Mucosa of stomach (tissue), 1 donor: ENCODE data around the gene NCKAP5.

Source experiments
- H3K27me3 ChIP-seq: one replicate; pipeline ENCODE4 v1.7.0; 2013; ENCODE audit warnings: mild to moderate bottlenecking, low read length; ENCODE audit not compliant: control insufficient read depth, insufficient read depth
- H3K36me3 ChIP-seq: one replicate; pipeline ENCODE4 v1.7.0; 2013; ENCODE audit warnings: low read length; ENCODE audit not compliant: control insufficient read depth, insufficient read depth
- H3K4me1 ChIP-seq: one replicate; pipeline ENCODE4 v1.7.0; 2013; ENCODE audit warnings: mild to moderate bottlenecking, low read length; ENCODE audit not compliant: control insufficient read depth, insufficient read depth
- H3K4me3 ChIP-seq: one replicate; pipeline ENCODE4 v1.7.0; 2013; ENCODE audit warnings: low read length
- H3K9ac ChIP-seq: one replicate; pipeline ENCODE4 v1.7.0; 2013; ENCODE audit warnings: mild to moderate bottlenecking, low read length, moderate library complexity
- H3K9me3 ChIP-seq: one replicate; pipeline ENCODE4 v1.7.0; 2013; ENCODE audit warnings: mild to moderate bottlenecking, low read length, moderate library complexity; ENCODE audit not compliant: control insufficient read depth
- donor health status: Pancreatic carcinoma.

Gene NCKAP5

DNA sequence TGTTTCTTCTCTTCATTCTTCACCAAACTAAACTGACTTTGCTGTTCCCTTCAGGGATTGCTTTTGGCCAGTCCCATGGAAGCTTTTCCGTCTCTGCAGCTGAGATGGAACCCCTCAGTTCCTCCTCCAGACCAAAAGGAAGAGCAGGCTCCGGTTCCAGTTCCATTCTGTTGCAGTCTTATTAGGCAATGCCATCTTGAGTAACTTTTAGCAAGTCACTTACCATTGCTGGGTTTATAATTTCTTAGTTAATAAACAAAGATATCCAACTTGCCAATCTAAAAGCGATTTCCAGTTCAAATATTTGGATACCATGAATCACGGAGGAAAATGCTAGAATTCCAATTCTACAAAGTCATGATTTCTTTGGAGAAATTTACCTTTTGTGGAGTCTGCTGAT, 684.0 kb downstream of the NCKAP5 start:
- Histone ChIP-seq H3K9me3 (no peaks in the 10 kb centered on the region), H3K4me1 (no peaks in the 10 kb centered on the region), H3K27me3 (no peaks in the 10 kb centered on the region), H3K9ac (no peak overlapping the region), H3K36me3 (no peaks in the 10 kb centered on the region), H3K4me3 (no peak overlapping the region)

DNA sequence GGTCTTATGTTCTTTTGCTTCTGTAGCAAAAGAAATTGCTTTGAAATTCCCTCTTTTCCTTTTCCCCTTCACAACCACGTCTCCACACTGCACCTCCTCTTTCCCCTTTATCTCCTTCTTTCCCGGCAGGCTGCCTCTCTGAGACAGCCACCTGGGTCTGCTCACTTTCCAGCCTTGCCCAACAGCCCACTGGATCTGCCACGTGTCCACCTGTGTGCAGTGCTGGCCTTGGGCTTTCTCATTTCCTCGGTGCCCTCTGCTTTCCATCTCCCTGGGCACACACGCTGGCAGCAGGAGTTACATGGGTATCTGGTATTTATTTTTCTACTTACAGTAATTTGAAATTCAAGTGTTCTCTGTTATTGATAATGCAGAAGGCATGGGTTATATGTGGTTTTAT, 684.8 kb downstream of the NCKAP5 start:
- Histone ChIP-seq H3K4me3 (no peak overlapping the region), H3K9me3 (no peaks in the 10 kb centered on the region), H3K36me3 (no peaks in the 10 kb centered on the region), H3K27me3 (no peaks in the 10 kb centered on the region), H3K9ac (no peak overlapping the region), H3K4me1 (no peaks in the 10 kb centered on the region)

DNA sequence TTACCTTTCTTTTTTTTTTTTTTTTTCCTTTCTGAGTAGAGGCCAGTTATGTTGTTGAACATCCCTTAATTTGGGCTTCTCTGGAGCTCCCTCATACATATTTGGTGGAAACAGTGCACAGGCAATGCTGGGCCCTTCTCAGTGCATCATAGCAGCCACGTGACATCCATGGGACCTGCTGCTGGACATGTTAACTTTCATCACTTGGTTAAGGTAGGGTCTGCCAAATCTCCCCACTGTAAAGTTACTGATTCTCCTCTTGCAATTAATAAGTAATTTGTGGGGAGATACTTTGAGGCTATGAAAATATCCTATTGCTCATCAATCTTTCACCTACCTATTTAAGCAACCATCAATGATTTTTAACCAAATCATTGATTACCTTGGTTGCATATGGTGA, 686.7 kb downstream of the NCKAP5 start:
- no peaks in the 10 kb centered on the region for H3K27me3 ChIP-seq
- H3K36me3 ChIP-seq: no peaks in the 10 kb centered on the region
- H3K9ac ChIP-seq: no peak overlapping the region
- H3K4me3 ChIP-seq: no peak overlapping the region
- no peaks in the 10 kb centered on the region for H3K4me1 ChIP-seq
- no peaks in the 10 kb centered on the region for H3K9me3 ChIP-seq

DNA sequence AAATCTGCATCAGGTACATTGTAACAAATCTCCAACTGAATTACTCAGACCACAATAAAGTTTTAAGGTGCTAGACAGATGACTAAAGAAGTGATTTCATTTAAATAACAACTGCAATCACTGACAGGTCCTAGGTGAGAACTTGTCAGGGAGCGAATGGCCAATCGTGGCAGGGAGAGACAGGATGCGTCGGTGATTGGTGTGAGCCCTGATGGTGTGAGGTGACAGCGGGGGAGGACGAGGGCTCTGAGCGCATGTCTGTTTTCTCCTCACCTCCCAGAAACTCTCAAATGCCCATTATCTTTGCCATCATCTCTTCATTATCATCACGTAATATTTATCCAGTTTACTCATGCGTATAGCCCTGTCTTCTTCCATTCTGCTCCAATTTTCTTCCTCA, 690.3 kb downstream of the NCKAP5 start:
- no peaks in the 10 kb centered on the region for H3K36me3 ChIP-seq
- H3K9ac ChIP-seq: no peak overlapping the region
- no peaks in the 10 kb centered on the region for H3K4me1 ChIP-seq
- no peak overlapping the region for H3K4me3 ChIP-seq
- H3K9me3 ChIP-seq: no peaks in the 10 kb centered on the region
- H3K27me3 ChIP-seq: no peaks in the 10 kb centered on the region

DNA sequence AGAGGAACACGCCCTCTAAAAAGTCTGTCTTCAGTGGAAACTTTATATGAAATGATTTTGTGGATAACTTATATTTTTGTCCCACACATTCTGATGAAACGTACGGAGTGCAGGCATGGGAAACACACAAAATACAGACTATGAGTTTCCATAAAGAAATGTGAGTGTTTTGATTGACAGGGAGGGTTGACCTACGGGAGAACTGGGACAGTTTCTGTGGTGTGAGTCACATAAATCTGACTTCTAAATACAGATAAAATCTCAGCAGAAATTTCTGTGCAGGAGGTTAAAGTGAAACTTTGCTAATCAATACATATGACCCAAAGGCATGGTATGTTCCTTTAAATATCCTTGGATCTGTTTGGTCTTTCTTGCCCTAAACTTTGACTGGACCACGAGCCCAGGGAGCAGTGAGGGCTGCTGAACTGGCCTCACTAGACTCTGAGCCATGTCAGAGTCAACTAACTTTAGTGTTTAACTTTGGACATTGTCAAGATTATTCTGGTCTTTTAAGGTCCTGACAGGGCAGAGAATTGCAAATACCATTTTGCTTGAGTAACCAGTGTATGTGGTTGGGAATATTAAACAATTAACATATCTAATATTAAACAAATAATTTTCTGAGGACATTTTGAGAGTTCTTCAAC, 691.4 kb downstream of the NCKAP5 start:
- Histone ChIP-seq H3K9me3 (no peaks in the 10 kb centered on the region), H3K4me3 (no peak overlapping the region), H3K4me1 (no peaks in the 10 kb centered on the region), H3K36me3 (no peaks in the 10 kb centered on the region), H3K9ac (no peak overlapping the region), H3K27me3 (no peaks in the 10 kb centered on the region)

DNA sequence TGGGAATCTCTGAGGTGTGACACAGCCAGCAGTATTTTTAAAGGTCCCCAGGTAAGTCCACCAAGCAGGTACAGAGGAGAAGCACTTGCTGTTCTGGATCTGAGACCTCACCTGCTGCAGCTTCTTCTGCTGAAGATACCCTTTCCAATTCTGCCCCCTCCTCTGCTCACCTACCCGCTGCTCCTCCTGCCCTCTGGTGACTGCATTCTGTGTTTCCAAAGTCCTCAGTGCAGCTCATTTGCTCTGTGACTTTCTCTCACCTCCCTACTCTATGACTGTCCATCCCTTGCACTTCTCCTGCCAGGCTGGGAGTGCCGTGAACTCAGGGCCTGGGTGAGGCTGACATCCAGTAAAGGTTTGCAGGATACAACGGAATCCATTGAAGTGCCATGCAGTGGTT, 693.1 kb downstream of the NCKAP5 start:
- Histone ChIP-seq H3K4me1 (no peaks in the 10 kb centered on the region), H3K9me3 (no peaks in the 10 kb centered on the region), H3K27me3 (no peaks in the 10 kb centered on the region), H3K36me3 (no peaks in the 10 kb centered on the region), H3K4me3 (no peak overlapping the region), H3K9ac (no peak overlapping the region)

DNA sequence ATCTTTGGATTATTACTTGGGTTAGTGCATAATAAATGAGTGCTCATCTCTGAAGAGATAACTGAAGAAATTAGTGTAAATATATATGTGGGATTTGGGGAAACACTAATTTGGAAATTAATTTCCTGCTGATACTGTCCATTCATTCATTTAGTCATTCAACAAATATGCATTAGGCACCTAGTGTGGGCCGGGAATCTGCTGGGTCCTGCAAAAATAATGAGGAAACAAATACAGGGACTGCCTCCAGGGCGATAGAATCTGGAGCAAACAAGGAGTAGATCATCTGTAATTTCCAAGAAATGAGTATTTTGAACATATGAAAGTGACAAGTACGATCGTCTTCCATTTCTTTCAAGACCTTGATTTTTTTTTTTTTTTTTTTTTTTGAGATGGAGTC, 694.5 kb downstream of the NCKAP5 start:
- no peaks in the 10 kb centered on the region for H3K4me1 ChIP-seq
- H3K9ac ChIP-seq: no peak overlapping the region
- H3K9me3 ChIP-seq: no peaks in the 10 kb centered on the region
- no peaks in the 10 kb centered on the region for H3K27me3 ChIP-seq
- no peak overlapping the region for H3K4me3 ChIP-seq
- H3K36me3 ChIP-seq: no peaks in the 10 kb centered on the region

DNA sequence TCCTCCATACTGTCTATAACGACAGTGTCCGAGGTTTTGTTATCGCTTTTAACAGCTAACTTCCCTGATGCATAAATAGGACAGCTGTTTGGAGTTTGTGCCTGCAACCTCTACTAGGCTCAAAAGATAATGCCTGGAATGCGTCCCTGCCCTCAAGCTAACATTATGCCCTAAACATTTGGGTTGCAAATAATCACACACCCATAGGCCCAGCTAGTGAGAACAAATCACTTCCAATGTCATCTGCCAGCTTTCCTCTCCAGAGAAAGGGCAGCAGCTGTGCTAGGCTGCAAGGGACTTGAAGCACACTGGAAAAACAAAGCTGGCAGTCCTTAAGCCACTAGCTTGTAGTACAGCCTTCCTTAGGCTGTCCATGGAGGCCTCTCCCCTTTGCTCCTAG, 696.4 kb downstream of the NCKAP5 start:
- Histone ChIP-seq H3K27me3 (no peaks in the 10 kb centered on the region), H3K36me3 (no peaks in the 10 kb centered on the region), H3K4me1 (no peaks in the 10 kb centered on the region), H3K4me3 (no peak overlapping the region), H3K9ac (no peak overlapping the region), H3K9me3 (no peaks in the 10 kb centered on the region)

DNA sequence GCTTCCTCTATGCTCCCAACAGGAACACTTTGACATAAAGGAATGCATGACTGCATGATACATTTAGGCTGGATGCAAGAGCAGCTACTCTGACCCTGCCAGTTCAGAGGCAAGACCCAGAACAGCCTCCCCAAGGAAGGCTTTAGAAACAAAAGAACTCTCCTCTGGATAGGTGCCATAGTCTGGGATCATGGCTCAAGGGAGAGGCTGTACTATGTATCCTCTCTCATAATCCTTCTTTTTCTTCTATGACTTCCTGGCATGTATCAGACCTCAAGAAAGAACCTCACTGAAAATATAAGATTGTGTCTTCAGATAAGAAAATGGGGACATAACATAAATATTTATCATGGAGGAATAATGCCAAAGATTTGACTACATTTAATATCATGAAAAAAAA, 704.3 kb downstream of the NCKAP5 start:
- H3K9me3 ChIP-seq: no peaks in the 10 kb centered on the region
- no peak overlapping the region for H3K9ac ChIP-seq
- no peak overlapping the region for H3K4me3 ChIP-seq
- no peaks in the 10 kb centered on the region for H3K4me1 ChIP-seq
- no peaks in the 10 kb centered on the region for H3K36me3 ChIP-seq
- no peaks in the 10 kb centered on the region for H3K27me3 ChIP-seq

DNA sequence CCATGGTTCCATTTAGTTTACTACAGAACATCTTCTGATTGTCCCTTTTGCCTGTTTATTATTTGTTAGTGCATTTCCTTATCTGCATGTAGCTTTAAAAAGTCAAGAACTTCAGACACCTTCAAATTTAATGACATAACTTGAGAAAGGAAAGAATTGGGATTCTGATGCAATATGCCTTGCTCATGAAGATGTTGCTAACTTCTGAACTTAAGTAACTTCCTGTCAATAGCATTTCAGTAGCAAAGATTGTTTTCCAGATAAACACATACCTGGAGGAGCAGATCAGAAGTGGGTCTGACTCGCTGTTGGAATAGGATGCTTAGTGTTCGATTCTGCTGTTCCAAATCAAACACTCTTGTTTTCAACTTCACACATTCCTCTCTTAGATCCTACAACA, 708.0 kb downstream of the NCKAP5 start:
- no peaks in the 10 kb centered on the region for H3K36me3 ChIP-seq
- H3K9me3 ChIP-seq: no peaks in the 10 kb centered on the region
- no peaks in the 10 kb centered on the region for H3K4me1 ChIP-seq
- H3K9ac ChIP-seq: no peak overlapping the region
- H3K27me3 ChIP-seq: no peaks in the 10 kb centered on the region
- no peak overlapping the region for H3K4me3 ChIP-seq

DNA sequence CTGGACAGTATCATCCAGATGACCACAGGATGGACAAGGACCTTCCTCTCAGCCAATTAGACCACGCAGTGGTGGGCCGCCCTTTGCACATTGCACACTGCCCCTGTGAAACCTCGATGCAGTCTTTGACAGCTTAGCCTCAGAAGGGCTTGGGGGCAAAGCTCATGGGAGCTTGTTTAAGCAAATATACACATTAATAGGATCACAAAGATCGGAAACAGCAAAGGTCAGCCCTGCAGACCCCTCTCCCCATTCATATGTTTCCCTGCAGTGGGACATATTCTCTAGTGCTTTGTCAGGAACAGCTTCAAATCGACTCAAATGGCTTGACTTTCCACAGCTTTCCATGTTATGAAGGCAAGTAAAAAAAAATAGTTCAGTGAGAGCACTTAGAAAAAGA, 708.7 kb downstream of the NCKAP5 start:
- Histone ChIP-seq H3K9ac (no peak overlapping the region), H3K36me3 (no peaks in the 10 kb centered on the region), H3K9me3 (no peaks in the 10 kb centered on the region), H3K27me3 (no peaks in the 10 kb centered on the region), H3K4me1 (no peaks in the 10 kb centered on the region), H3K4me3 (no peak overlapping the region)

DNA sequence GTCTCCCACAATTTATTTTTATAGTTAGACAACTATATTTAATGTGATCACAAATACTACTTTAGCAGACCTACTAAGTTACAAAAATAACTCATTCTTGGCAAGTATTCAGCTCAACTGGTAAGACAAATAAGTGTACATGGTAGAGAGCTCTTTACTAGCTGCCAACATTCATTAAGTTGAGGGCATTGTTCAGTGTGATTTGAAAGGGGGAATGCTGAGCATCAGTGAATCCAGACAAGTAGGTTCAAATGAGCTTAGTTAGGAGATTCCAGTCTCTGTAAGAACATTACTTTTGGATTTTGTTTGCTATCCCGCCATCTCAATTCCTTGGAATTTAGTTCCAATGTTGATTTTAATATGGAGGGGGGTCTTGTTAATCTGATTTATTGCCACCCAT, 710.9 kb downstream of the NCKAP5 start:
- no peak overlapping the region for H3K4me3 ChIP-seq
- no peaks in the 10 kb centered on the region for H3K9me3 ChIP-seq
- H3K27me3 ChIP-seq: no peaks in the 10 kb centered on the region
- H3K9ac ChIP-seq: no peak overlapping the region
- H3K36me3 ChIP-seq: no peaks in the 10 kb centered on the region
- no peaks in the 10 kb centered on the region for H3K4me1 ChIP-seq

DNA sequence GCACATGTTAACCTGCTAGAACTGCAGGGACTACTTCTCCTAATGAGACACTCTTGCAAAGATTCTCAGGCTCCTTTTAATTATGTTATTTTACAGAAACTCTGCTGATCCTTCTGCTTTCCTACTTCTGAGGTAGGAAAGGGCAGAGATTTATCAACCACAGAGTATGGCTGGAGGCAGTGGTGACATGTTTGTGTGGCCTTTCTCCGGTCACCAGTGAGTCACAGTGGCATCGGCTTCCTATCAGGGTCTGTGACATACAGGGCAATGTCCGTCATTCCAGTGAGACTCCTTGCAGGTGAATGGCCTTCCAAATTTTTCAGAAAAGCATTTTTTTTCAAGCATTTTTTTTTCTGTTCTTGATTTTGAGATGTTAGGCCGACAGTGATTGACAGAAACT, 717.6 kb downstream of the NCKAP5 start:
- H3K4me1 ChIP-seq: no peaks in the 10 kb centered on the region
- no peaks in the 10 kb centered on the region for H3K27me3 ChIP-seq
- no peaks in the 10 kb centered on the region for H3K9me3 ChIP-seq
- no peak overlapping the region for H3K9ac ChIP-seq
- H3K36me3 ChIP-seq: no peaks in the 10 kb centered on the region
- H3K4me3 ChIP-seq: no peak overlapping the region
